ENCODE data around the gene ALPK1. TPM values are rescaled to one million over a fixed set of nuclear protein-coding genes. Genes with fewer than 3 reads are reported as not detected.
"Not testable (repeated sequence)": the region's sequence is repeated elsewhere in the genome, so short reads cannot be mapped to it uniquely, and the experiment has no call there.

Gene ALPK1
- total RNA-seq, 2 experiments from 2014 or later = 33.7 to 51.1 TPM

GRCh38 chr4:112280386-112281056 is 16.6 kb upstream of the ALPK1 start:
- peaks cover 58% of the 10 kb centered on the region for H3K4me1 ChIP-seq (ENCODE audit: insufficient read depth, low read length, poor library complexity, severe bottlenecking)
- peaks cover 81% of the 10 kb centered on the region for H3K36me3 ChIP-seq (ENCODE audit: insufficient read depth, low read length)
- H3K4me2 ChIP-seq (ENCODE audit: low read length) = peak overlapping the region; percentile 96
- intact Hi-C loops (cut with micrococcal nuclease; ENCODE audit: unreplicated experiment) = loop anchor here (5.0 kb wide), 1 partner anchor 108 kb away; no protein-coding TSS in a partner anchor
- no peak for DNase-seq (ENCODE audit: low spot score)
- peaks cover 33% of the 10 kb centered on the region for H4K20me1 ChIP-seq (ENCODE audit: insufficient read depth, low read length)
- H3K4me3 ChIP-seq (ENCODE audit: low read depth, low read length, poor library complexity, severe bottlenecking) = peak overlapping the region; percentile 67
- H3K79me2 ChIP-seq (ENCODE audit: insufficient read depth, low read depth, low read length) = peaks cover 100% of the 10 kb centered on the region
- no peak for TF ChIP-seq EZH2phosphoT487 (IDR thresholded peaks at IDR 0.05; ENCODE audit: borderline replicate concordance, low read depth, low read length)
- no peak for TF ChIP-seq CTCF (conservative IDR thresholded peaks at IDR 0.05; ENCODE audit: low read length)
- H3K9me2 ChIP-seq (ENCODE audit: insufficient read depth, low read length) = no peaks in the 10 kb centered on the region
- BruUV-seq (replicated peaks) = no TSS peak
- peak overlapping the region; percentile 75 for H3K27ac ChIP-seq (ENCODE audit: low read depth, low read length, poor library complexity, severe bottlenecking)
- H2AFZ ChIP-seq (ENCODE audit: low read length) = no peak overlapping the region
- ChIA-PET POLR2A (interaction anchor here (0.7 to 3.4 kb wide), 12 partner anchors 9 to 1274 kb away, joined by 3 to 21 read pairs (median 7); partner anchors contain the start of gene ALPK1), CTCF (ENCODE audit: unreplicated experiment) (no interaction called here)
- H3K9me3 ChIP-seq (ENCODE audit: low read length) = peaks cover 16% of the 10 kb centered on the region

GRCh38 chr4:112281895-112282398 is 15.2 kb upstream of the ALPK1 start:
- H3K4me3 ChIP-seq (ENCODE audit: low read depth, low read length, poor library complexity, severe bottlenecking) = peak overlapping the region; percentile 96
- peaks cover 70% of the 10 kb centered on the region for H3K4me1 ChIP-seq (ENCODE audit: insufficient read depth, low read length, poor library complexity, severe bottlenecking)
- H3K9me2 ChIP-seq (ENCODE audit: insufficient read depth, low read length); DNase-seq (ENCODE audit: low spot score); H3K27ac ChIP-seq (ENCODE audit: low read depth, low read length, poor library complexity, severe bottlenecking); H2AFZ ChIP-seq (ENCODE audit: low read length); CTCF ChIA-PET (ENCODE audit: unreplicated experiment); BruUV-seq (replicated peaks): not testable (repeated sequence)
- intact Hi-C loops (cut with micrococcal nuclease; ENCODE audit: unreplicated experiment) = loop anchor here (5.0 kb wide), 1 partner anchor 110 kb away; no protein-coding TSS in a partner anchor
- peak overlapping the region; percentile 96; the same call in 1 of the 2 replicates for H3K4me2 ChIP-seq (ENCODE audit: low read length)
- H3K9me3 ChIP-seq (ENCODE audit: low read length) = peaks cover 26% of the 10 kb centered on the region
- H4K20me1 ChIP-seq (ENCODE audit: insufficient read depth, low read length) = peaks cover 26% of the 10 kb centered on the region
- peaks cover 73% of the 10 kb centered on the region for H3K36me3 ChIP-seq (ENCODE audit: insufficient read depth, low read length)
- H3K79me2 ChIP-seq (ENCODE audit: insufficient read depth, low read depth, low read length) = peaks cover 98% of the 10 kb centered on the region
- POLR2A ChIA-PET = interaction anchor here (1.3 to 3.4 kb wide), 2 partner anchors 15 to 37 kb away, joined by 3 to 21 read pairs; partner anchors contain the start of gene ALPK1

- peak overlapping the region; percentile 80 for H3K4me2 ChIP-seq (ENCODE audit: low read length)
These were observed 14.1 kb upstream of the ALPK1 start for GRCh38 chr4:112282860-112283667.

More at GRCh38 chr4:112282860-112283667, 14.1 kb upstream of the ALPK1 start:
- peaks cover 62% of the 10 kb centered on the region for H3K36me3 ChIP-seq (ENCODE audit: insufficient read depth, low read length)
- H3K4me1 ChIP-seq (ENCODE audit: insufficient read depth, low read length, poor library complexity, severe bottlenecking) = peaks cover 76% of the 10 kb centered on the region
- H3K79me2 ChIP-seq (ENCODE audit: insufficient read depth, low read depth, low read length) = peaks cover 92% of the 10 kb centered on the region
- DNase-seq (ENCODE audit: low spot score) = no peak
- no TSS peak for BruUV-seq (replicated peaks)
- no peaks in the 10 kb centered on the region for H3K9me2 ChIP-seq (ENCODE audit: insufficient read depth, low read length)
- H3K4me3 ChIP-seq (ENCODE audit: low read depth, low read length, poor library complexity, severe bottlenecking) = peak overlapping the region; percentile 96
- peaks cover 21% of the 10 kb centered on the region for H4K20me1 ChIP-seq (ENCODE audit: insufficient read depth, low read length)
- no peak overlapping the region for H2AFZ ChIP-seq (ENCODE audit: low read length)
- TF ChIP-seq CTCF (conservative IDR thresholded peaks at IDR 0.05; ENCODE audit: low read length) = no peak
- TF ChIP-seq EZH2phosphoT487 (IDR thresholded peaks at IDR 0.05; ENCODE audit: borderline replicate concordance, low read depth, low read length) = no peak
- H3K27ac ChIP-seq (ENCODE audit: low read depth, low read length, poor library complexity, severe bottlenecking) = peak overlapping the region; percentile 94
- intact Hi-C loops (cut with micrococcal nuclease; ENCODE audit: unreplicated experiment) = loop anchor here (5.0 kb wide), 1 partner anchor 111 kb away; no protein-coding TSS in a partner anchor
- ChIA-PET CTCF (ENCODE audit: unreplicated experiment) (interaction anchor here (0.9 kb wide), 1 partner anchor 14 kb away, joined by 3 read pairs; the partner anchor contains the start of gene ALPK1), POLR2A (interaction anchor here (0.6 to 2.9 kb wide), 6 partner anchors 11 to 338 kb away, joined by 3 to 7 read pairs (median 4); partner anchors contain the start of gene ALPK1)
- peaks cover 27% of the 10 kb centered on the region for H3K9me3 ChIP-seq (ENCODE audit: low read length)
